Right lobe of liver (tissue), 4 donors: Measurements from ENCODE around the gene GNPDA1.

Experiments used
- POLR2A ChIP-seq: fragments of 450-650 bp; IDR thresholded peaks from one replicate; pipeline ENCODE4 v1.6.1; 2017; ENCODE audit warnings: antibody characterized with exemption, mild to moderate bottlenecking
- TF ChIP-seq, protein P1 (sequence below), 4 donors: fragments of 200-600 bp in 3 of 4; fragments of 450-650 bp in 1 of 4; IDR thresholded peaks; one replicate each; pipeline versions ENCODE4 v1.5.1 to v1.8.0; 2016 to 2022; ENCODE audit warnings: antibody characterized with exemption in 4 of 4, mild to moderate bottlenecking in 2 of 4
- donor health status: DM: no; HTN: no; CAD: no.
- donor health status: DM: no; HTN: no; CAD: no.
- donor health status: DM: no; HTN: yes; CAD: no.

DNA sequence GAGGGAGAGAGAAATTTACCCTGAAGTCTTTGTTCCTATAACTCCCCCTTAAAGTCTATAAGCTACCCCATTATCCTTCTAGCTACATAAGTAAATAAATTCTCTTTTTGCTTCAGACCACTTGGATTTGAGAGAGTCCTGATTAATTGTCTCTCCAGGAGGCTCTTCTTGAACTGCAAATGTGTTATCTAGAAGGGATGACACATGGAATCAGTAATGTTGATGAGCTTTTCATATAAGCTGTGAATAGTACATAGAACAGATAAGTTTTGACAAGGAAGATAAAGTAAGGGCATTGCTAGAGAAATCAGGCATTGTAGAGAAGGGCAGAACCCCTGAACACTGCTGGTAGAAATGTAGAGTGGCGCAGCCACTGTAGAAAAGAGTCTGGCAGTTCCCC is 42.5 kb upstream of the GNPDA1 start:
- TF ChIP-seq, protein P1, sequence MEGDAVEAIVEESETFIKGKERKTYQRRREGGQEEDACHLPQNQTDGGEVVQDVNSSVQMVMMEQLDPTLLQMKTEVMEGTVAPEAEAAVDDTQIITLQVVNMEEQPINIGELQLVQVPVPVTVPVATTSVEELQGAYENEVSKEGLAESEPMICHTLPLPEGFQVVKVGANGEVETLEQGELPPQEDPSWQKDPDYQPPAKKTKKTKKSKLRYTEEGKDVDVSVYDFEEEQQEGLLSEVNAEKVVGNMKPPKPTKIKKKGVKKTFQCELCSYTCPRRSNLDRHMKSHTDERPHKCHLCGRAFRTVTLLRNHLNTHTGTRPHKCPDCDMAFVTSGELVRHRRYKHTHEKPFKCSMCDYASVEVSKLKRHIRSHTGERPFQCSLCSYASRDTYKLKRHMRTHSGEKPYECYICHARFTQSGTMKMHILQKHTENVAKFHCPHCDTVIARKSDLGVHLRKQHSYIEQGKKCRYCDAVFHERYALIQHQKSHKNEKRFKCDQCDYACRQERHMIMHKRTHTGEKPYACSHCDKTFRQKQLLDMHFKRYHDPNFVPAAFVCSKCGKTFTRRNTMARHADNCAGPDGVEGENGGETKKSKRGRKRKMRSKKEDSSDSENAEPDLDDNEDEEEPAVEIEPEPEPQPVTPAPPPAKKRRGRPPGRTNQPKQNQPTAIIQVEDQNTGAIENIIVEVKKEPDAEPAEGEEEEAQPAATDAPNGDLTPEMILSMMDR (IDR thresholded peaks at IDR 0.05), result no peak
- TF ChIP-seq POLR2A, result no peak
